Measurements from ENCODE around the gene FTSJ1. TPM values are rescaled to one million over a fixed set of nuclear protein-coding genes. Genes with fewer than 3 reads are reported as not detected.
A peak's percentile ranks its signal among the peaks of the same experiment; 100 is the strongest.
"Not testable (repeated sequence)": the region's sequence is repeated elsewhere in the genome, so short reads cannot be mapped to it uniquely, and the experiment has no call there.

The FTSJ1 gene, protein sequence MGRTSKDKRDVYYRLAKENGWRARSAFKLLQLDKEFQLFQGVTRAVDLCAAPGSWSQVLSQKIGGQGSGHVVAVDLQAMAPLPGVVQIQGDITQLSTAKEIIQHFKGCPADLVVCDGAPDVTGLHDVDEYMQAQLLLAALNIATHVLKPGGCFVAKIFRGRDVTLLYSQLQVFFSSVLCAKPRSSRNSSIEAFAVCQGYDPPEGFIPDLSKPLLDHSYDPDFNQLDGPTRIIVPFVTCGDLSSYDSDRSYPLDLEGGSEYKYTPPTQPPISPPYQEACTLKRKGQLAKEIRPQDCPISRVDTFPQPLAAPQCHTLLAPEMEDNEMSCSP
- total RNA-seq = 40.4 TPM
- long read RNA-seq, transcript FTSJ1-202 (13 exons, 1,892 nt) = major isoform, 66 of 154 reads
- long read RNA-seq, partial matches to known transcripts = 20 of 154 reads
- long read RNA-seq, other reads (novel, unspliced or antisense) = 66 of 154 reads

DNA sequence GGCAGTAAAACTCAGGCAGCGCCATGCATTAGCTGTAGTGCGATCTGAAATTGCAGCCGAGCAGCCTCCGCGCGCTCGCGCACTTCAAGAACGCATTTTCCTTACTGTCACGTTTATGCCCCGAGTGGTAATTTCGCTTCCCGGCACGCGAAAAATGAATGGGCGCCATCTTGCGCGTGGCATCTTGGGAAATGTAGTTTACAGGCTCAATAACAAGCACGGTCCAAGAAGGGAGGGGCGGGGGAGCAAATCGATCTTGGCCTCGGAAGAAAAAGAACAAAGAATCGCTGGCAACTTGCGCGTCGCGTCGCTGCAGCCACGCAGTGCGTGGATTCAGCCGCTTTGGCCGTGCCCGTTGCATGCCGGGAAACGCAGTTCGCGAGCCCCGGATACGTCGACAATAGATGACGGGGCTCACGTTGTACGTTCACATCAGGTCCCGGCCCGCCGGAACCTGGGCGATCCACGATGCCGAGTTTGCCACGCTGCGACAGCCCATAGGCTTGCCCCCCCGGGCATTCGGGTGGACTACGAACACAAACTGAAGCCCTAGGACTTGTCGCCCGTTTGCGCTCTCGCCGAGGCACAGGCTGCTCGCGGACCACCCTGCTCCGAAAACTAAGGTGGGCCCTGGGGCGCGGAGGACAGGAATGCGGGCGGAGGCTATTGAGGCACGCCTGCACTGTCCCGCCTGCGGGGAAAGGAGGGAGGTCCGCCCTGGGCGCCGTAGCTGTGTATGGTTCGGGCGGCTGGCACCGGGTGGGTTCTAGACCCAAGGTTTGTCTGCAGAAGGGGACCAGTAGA, at the start of gene FTSJ1:
Gene FTSJ1, plus strand, starts transcription at position 426 of the 804 bp plus-strand sequence. CDS start 1,849 bp downstream, outside the sequence.
- peak; percentile 95 for DNase-seq (ENCODE audit: low spot score)

- not testable (repeated sequence) for DNase-seq (ENCODE audit: low spot score)
Observed at GRCh38 chrX:48427027-48427716, 48.8 kb upstream of the FTSJ1 start.

- not testable (repeated sequence) for DNase-seq (ENCODE audit: low spot score)
Observed at GRCh38 chrX:48429606-48430005, 46.4 kb upstream of the FTSJ1 start.

DNA sequence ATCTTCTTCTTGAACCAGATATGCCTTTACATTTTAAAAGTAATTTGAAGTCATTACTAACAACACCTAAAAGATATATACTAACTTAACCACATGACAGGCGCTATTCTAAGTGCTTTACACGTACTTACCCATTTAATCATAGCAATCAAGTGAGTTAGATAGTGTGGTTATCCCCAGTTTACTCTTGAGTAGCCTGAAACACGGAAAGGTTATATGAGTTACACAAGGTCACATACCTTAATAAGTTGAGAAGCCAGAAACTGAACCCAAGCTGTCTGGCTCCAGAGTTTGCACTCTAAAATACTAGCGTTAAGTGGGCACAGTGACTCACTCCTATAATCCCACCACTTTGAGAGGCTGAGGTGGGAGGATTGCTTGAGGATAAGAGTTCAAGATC, 45.8 kb upstream of the FTSJ1 start:
- not testable (repeated sequence) for DNase-seq (ENCODE audit: low spot score)

GRCh38 chrX:48433713-48434112, 42.3 kb upstream of the FTSJ1 start:
- not testable (repeated sequence) for DNase-seq (ENCODE audit: low spot score)

DNA sequence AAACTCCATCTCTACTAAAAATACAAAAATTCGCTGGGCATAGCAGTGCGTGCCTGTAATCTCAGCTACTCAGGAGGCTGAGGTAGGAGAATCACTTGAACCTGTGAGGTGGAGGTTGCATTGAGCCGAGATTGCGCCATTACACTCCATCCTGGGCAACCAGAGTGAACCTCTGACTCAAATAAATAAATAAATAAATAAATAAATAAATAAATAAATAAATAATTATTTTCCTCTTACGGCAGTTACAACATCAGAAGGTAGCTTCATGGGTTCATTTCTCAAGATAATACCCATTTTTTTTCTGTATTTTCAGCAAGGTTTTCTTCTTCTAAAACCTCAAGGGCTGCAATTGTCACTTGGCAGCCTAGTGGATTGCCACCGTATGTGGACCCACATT, 28.8 kb upstream of the FTSJ1 start:
- not testable (repeated sequence) for DNase-seq (ENCODE audit: low spot score)

DNA sequence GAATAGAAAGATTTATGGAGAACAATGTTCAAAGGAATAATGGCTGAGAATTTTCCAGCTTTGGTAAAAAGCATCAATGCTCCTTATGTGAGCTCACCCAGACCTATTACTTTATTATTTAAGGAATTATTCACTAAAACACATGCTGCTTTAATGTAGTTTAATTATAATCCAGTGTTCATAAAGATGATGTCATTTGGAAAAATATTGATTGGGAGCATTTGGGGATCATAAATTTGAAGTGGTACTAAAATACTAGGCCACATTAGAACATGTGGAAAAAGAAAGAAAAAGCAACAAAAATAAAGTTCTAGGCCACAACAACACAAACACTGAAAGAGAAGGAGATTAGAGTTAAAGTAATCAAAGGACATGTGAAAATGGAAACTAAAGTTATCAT, 25.9 kb upstream of the FTSJ1 start:
- no peak for DNase-seq (ENCODE audit: low spot score)

- DNase-seq (ENCODE audit: low spot score) = no peak
Observed at GRCh38 chrX:48451708-48452107, 24.3 kb upstream of the FTSJ1 start.

DNA sequence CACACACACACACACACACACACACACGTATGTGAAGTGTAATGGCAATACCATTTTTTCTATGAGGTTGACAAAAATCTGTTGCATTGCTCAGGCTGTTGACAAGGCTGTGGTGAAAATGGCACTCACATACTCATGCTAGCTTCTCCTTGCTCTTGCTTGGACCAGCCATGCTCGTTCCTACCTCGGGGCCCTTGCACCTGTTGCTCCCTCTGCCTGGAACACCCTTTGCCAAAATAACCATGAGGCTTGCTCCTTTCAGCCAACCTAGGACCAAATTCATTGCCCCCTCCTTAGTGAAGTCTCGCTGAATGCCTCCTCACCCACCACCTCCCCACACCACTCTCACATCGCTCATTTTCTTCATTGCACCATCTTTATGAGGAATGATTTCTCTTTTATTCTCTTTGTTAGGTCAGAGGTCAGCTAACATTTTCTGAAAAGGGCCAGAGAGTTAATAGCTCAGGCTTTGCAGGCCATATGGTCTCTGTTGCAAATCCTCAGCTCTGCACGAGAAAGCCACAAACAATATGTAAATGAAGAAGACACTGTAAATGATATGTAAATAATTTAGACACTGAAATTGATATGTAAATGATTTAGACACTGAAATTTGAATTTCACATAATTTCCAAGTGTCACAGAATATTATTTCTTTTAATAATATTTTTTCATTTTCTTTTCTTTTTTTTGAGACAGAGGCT, 19.2 kb upstream of the FTSJ1 start:
- no peak for DNase-seq (ENCODE audit: low spot score)

- DNase-seq (ENCODE audit: low spot score) = peak; percentile 81
Observed at GRCh38 chrX:48458711-48459110, 17.3 kb upstream of the FTSJ1 start.

- DNase-seq (ENCODE audit: low spot score) = peak; percentile 53
Observed at GRCh38 chrX:48459483-48459882, 16.5 kb upstream of the FTSJ1 start.

DNA sequence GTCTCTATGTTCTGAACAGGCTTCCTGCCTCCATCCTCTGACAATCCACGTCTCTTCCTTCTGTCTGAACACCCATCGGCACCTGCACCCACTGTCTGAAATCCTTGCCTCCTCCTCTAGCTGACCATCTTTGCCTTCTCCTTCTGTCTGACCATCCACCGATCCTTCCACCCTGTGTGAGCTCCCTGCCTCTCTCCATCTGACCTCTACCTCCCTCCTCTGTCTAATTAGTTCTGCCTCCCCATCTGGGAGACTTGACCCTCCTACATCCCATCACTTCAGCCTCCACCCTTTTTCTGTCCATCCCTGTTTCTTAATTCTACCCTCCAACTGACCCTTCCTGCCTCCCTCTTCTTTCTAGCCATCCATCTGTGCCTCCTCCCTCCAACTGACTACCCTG, 16.0 kb upstream of the FTSJ1 start:
- DNase-seq (ENCODE audit: low spot score) = no peak

GRCh38 chrX:48460606-48461005, 15.4 kb upstream of the FTSJ1 start:
- DNase-seq (ENCODE audit: low spot score) = no peak

DNA sequence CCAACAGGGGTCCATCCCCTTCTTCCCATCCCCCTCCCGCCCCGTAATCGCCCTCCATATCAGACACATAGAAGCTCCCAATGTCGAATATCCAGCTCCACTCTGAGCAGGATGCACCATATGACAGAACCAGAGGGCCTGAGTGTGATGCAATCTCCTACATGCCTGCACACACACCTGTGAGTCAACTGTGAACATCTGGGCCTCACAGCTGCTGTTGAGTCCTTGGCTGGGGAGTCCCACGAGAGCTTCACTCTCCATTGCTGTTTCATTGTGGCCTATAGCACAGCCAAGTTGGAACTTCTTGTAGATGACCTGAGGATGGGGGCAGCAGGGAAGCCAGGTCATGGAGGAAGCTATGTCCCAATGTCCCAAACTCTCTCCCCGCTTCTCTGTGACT, 14.2 kb upstream of the FTSJ1 start:
- no peak for DNase-seq (ENCODE audit: low spot score)

- DNase-seq (ENCODE audit: low spot score) = no peak
Observed at GRCh38 chrX:48465336-48465933, 10.6 kb upstream of the FTSJ1 start.

DNA sequence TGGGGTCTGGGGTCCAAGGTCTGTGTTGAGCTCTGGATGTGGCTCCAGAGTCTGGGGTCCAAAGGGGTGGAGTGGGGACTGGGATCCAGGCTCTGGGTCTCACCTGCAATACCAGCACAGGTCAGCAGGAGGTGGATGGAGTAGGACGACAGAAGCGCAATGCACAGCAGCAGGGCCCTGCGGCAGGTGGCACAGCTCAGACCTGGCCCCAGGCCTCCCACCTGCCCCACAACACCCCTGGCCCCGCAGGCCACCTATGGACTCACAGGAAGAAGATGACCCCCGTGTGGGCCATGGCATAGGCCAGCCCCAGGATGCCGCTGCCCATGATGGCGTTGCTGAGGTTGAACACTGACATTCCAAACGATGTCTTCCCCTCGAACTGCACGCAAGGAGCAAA, 9.3 kb upstream of the FTSJ1 start:
- no peak for DNase-seq (ENCODE audit: low spot score)

- no peak for DNase-seq (ENCODE audit: low spot score)
Observed at GRCh38 chrX:48467281-48467761, 8.7 kb upstream of the FTSJ1 start.

DNA sequence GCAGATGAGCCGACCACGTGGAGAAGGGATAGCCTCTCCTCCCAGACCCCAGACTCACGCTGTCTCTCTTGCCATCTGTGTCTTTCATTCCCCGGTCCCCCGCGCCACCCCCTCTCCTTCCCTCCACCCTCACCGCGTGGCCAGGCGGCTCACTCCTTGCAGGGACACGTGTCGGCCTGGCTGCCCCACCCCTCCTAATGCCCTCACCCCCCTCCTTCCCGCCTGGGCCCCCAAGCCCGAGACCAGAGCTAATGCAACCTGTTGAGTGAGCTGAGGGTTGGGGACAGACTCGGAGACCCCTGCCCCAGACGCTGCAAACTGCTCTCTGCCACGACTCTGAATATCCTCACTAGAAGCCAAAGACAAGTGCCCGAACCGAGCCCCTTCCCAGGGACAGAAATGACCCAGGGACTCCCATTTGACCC, 7.7 kb upstream of the FTSJ1 start:
- DNase-seq (ENCODE audit: low spot score) = no peak

- DNase-seq (ENCODE audit: low spot score) = no peak
Observed at GRCh38 chrX:48468693-48469691, 7.0 kb upstream of the FTSJ1 start.
